ENCODE results near the gene TDRD3.
"Not testable (repeated sequence)": the region's sequence is repeated elsewhere in the genome, so short reads cannot be mapped to it uniquely, and the experiment has no call there.

The TDRD3 gene

GRCh38 chr13:60398907-60399589 is 2.0 kb downstream of the TDRD3 start:
- DNase-seq, result no peak

- no peak for DNase-seq
Measured at GRCh38 chr13:60402022-60402421, 5.0 kb downstream of the TDRD3 start.

GRCh38 chr13:60407095-60407494 is 10.1 kb downstream of the TDRD3 start:
- DNase-seq, result no peak

GRCh38 chr13:60407852-60408251 is 10.8 kb downstream of the TDRD3 start:
- DNase-seq, result not testable (repeated sequence)

GRCh38 chr13:60409574-60410292 is 12.7 kb downstream of the TDRD3 start:
- not testable (repeated sequence) for DNase-seq

- no peak for DNase-seq
Measured at GRCh38 chr13:60410299-60410698, 13.3 kb downstream of the TDRD3 start.

- no peak for DNase-seq
Measured at GRCh38 chr13:60411464-60411863, 14.4 kb downstream of the TDRD3 start.

- no peak for DNase-seq
Measured at GRCh38 chr13:60411983-60412382, 15.0 kb downstream of the TDRD3 start.

- no peak for DNase-seq
Measured at GRCh38 chr13:60412909-60413616, 16.0 kb downstream of the TDRD3 start.

- DNase-seq, result no peak
Measured at GRCh38 chr13:60414177-60414576, 17.2 kb downstream of the TDRD3 start.

- no peak for DNase-seq
Measured at GRCh38 chr13:60417734-60418133, 20.7 kb downstream of the TDRD3 start.

GRCh38 chr13:60418954-60419353 is 21.9 kb downstream of the TDRD3 start:
- DNase-seq, result no peak

GRCh38 chr13:60425332-60425731 is 28.3 kb downstream of the TDRD3 start:
- DNase-seq, result no peak

GRCh38 chr13:60426075-60426474 is 29.1 kb downstream of the TDRD3 start:
- no peak for DNase-seq

GRCh38 chr13:60427285-60427684 is 30.3 kb downstream of the TDRD3 start:
- no peak for DNase-seq

GRCh38 chr13:60431108-60431700 is 34.2 kb downstream of the TDRD3 start:
- peak; percentile 13 for DNase-seq

GRCh38 chr13:60433505-60433904 is 36.5 kb downstream of the TDRD3 start:
- no peak for DNase-seq

GRCh38 chr13:60435762-60436374 is 38.8 kb downstream of the TDRD3 start:
- no peak for DNase-seq

GRCh38 chr13:60439201-60439600 is 42.2 kb downstream of the TDRD3 start:
- DNase-seq, result no peak

- DNase-seq, result no peak
Measured at GRCh38 chr13:60441761-60442160, 44.7 kb downstream of the TDRD3 start.

GRCh38 chr13:60448907-60449510 is 52.0 kb downstream of the TDRD3 start:
- no peak for DNase-seq

GRCh38 chr13:60453490-60453889 is 56.5 kb downstream of the TDRD3 start:
- no peak for DNase-seq

- no peak for DNase-seq
Measured at GRCh38 chr13:60454425-60454824, 57.4 kb downstream of the TDRD3 start.
